Measurements from ENCODE around the gene HRH2.

Gene HRH2

DNA sequence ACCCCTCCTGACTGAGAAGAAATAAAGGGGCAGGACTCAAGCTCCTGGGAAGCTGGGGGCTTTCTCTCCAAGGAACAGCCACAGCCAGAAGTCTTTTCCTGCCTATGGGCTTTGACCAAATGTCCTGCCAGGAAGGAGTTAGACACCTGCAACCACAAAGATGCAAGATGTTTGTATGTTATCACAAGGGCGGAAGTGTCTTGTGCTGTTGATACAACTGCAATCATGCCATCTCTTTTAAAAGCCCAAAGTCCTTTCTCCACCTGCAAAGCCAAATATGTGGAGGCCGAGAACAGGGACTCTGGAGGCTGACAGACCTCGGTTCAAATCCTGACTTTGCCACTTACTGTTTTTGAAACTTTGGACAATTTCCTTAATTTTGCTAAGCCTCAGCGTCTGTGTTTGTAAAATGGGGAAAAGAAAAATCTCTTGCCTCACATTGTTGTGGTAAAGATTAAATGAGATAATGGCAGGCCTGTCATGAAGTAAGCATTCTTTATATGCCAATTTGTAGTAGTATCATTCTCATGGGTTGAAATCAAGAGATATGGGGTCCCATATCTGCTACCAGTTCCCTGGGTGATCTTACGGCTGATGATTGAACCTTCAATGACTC, 17.0 kb downstream of the HRH2 start:
- no peaks in the 10 kb centered on the region for H3K36me3 Mint-ChIP-seq
- H3K27ac Mint-ChIP-seq: no peak overlapping the region
- H3K4me1 Mint-ChIP-seq: no peaks in the 10 kb centered on the region
- ATAC-seq (ENCODE audit: low read depth): no peak
- peaks cover 9% of the 10 kb centered on the region for H3K27me3 Mint-ChIP-seq
- no peak for DNase-seq (ENCODE audit: low spot score in 2 of 2)
- H3K4me3 Mint-ChIP-seq: no peak overlapping the region
- H3K9me3 Mint-ChIP-seq: peaks cover 1% of the 10 kb centered on the region

GRCh38 chr5:175675873-175676272, 18.0 kb downstream of the HRH2 start:
- no peak overlapping the region for H3K27ac Mint-ChIP-seq
- no peaks in the 10 kb centered on the region for H3K36me3 Mint-ChIP-seq
- H3K4me1 Mint-ChIP-seq: no peaks in the 10 kb centered on the region
- DNase-seq (ENCODE audit: low spot score in 2 of 2) (no peak), ATAC-seq (ENCODE audit: low read depth) (no peak)
- no peak overlapping the region for H3K4me3 Mint-ChIP-seq
- H3K27me3 Mint-ChIP-seq: peaks cover 12% of the 10 kb centered on the region
- peaks cover 1% of the 10 kb centered on the region for H3K9me3 Mint-ChIP-seq

- Mint-ChIP-seq H3K4me1 (no peaks in the 10 kb centered on the region), H3K9me3 (peaks cover 1% of the 10 kb centered on the region), H3K27me3 (peaks cover 13% of the 10 kb centered on the region), H3K36me3 (no peaks in the 10 kb centered on the region), H3K4me3 (no peak overlapping the region), H3K27ac (no peak overlapping the region)
- ATAC-seq (ENCODE audit: low read depth) (no peak), DNase-seq (ENCODE audit: low spot score in 2 of 2) (no peak)
Measured at GRCh38 chr5:175677571-175677970, 19.7 kb downstream of the HRH2 start.

- Mint-ChIP-seq H3K4me3 (no peak overlapping the region), H3K27me3 (peaks cover 13% of the 10 kb centered on the region), H3K9me3 (peaks cover 1% of the 10 kb centered on the region), H3K4me1 (no peaks in the 10 kb centered on the region), H3K36me3 (no peaks in the 10 kb centered on the region), H3K27ac (no peak overlapping the region)
- DNase-seq (ENCODE audit: low spot score in 2 of 2) (no peak), ATAC-seq (ENCODE audit: low read depth) (no peak)
Measured at GRCh38 chr5:175678074-175678473, 20.2 kb downstream of the HRH2 start.

DNA sequence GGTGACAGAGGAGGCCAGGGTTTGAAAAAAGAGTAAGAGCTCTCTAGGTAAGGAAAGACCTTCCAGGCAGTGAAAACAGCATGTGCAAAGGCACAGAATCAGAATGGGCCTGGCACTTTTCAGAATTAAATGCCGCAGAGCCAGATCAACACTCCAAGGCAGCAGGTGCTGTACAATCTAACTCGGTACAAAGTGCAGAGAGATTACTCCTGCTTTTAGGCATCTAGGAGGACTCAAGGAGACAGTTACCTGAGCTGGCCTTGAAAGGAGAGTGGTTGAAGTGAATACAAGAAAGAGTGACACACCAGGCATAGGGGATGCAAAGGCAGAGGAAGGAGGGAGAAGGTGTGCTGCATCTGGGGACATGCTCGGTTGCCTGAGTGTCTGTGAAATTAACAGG, 21.5 kb downstream of the HRH2 start:
- H3K36me3 Mint-ChIP-seq: no peaks in the 10 kb centered on the region
- H3K9me3 Mint-ChIP-seq: peaks cover 1% of the 10 kb centered on the region
- H3K4me1 Mint-ChIP-seq: no peaks in the 10 kb centered on the region
- no peak overlapping the region for H3K27ac Mint-ChIP-seq
- H3K4me3 Mint-ChIP-seq: no peak overlapping the region
- no peak for ATAC-seq (ENCODE audit: low read depth)
- H3K27me3 Mint-ChIP-seq: peaks cover 13% of the 10 kb centered on the region
- no peak for DNase-seq (ENCODE audit: low spot score in 2 of 2)

GRCh38 chr5:175680020-175680419, 22.1 kb downstream of the HRH2 start:
- Mint-ChIP-seq H3K9me3 (peaks cover 1% of the 10 kb centered on the region), H3K4me1 (no peaks in the 10 kb centered on the region), H3K27me3 (peaks cover 13% of the 10 kb centered on the region)

GRCh38 chr5:175680463-175680862, 22.6 kb downstream of the HRH2 start:
- Mint-ChIP-seq H3K27ac (no peak overlapping the region), H3K36me3 (no peaks in the 10 kb centered on the region), H3K4me3 (no peak overlapping the region), H3K4me1 (no peaks in the 10 kb centered on the region), H3K9me3 (peaks cover 1% of the 10 kb centered on the region), H3K27me3 (peaks cover 13% of the 10 kb centered on the region)
- ATAC-seq (ENCODE audit: low read depth) (no peak), DNase-seq (ENCODE audit: low spot score in 2 of 2) (no peak)

More at GRCh38 chr5:175680020-175680419, 22.1 kb downstream of the HRH2 start:
- H3K36me3 Mint-ChIP-seq: no peaks in the 10 kb centered on the region
- DNase-seq (ENCODE audit: low spot score in 2 of 2) (no peak), ATAC-seq (ENCODE audit: low read depth) (no peak)
- no peak overlapping the region for H3K27ac Mint-ChIP-seq
- no peak overlapping the region for H3K4me3 Mint-ChIP-seq

GRCh38 chr5:175681045-175681967, 23.4 kb downstream of the HRH2 start:
- Mint-ChIP-seq H3K4me3 (no peak overlapping the region), H3K9me3 (peaks cover 1% of the 10 kb centered on the region), H3K4me1 (no peaks in the 10 kb centered on the region), H3K27me3 (peaks cover 13% of the 10 kb centered on the region), H3K36me3 (no peaks in the 10 kb centered on the region), H3K27ac (no peak overlapping the region)
- DNase-seq (ENCODE audit: low spot score in 2 of 2) (no peak), ATAC-seq (ENCODE audit: low read depth) (no peak)

DNA sequence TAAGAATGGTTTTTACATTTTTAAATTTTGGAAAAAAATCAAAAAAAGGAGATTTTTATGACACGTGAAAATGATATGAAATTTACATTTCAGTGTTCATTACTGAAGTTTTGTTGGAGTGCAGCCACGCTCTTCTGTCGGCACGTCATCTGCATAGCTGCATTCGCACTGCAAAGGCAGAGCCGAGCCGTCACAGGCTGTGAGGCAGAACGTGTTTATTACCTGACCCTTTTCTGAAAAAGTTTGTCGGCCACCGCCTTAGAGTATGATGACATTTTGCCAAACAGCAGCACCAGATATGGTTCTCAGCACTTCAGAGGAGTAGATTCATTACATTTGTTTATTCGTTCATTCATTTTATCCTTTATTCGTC, 24.1 kb downstream of the HRH2 start:
- H3K27ac Mint-ChIP-seq: no peak overlapping the region
- no peaks in the 10 kb centered on the region for H3K4me1 Mint-ChIP-seq
- H3K27me3 Mint-ChIP-seq: peaks cover 12% of the 10 kb centered on the region
- ATAC-seq (ENCODE audit: low read depth): no peak
- H3K36me3 Mint-ChIP-seq: no peaks in the 10 kb centered on the region
- DNase-seq (ENCODE audit: low spot score in 2 of 2): no peak
- H3K4me3 Mint-ChIP-seq: no peak overlapping the region
- H3K9me3 Mint-ChIP-seq: no peaks in the 10 kb centered on the region

- no peak overlapping the region for H3K4me3 Mint-ChIP-seq
- no peaks in the 10 kb centered on the region for H3K4me1 Mint-ChIP-seq
- no peaks in the 10 kb centered on the region for H3K36me3 Mint-ChIP-seq
- H3K27ac Mint-ChIP-seq: no peak overlapping the region
- peaks cover 12% of the 10 kb centered on the region for H3K27me3 Mint-ChIP-seq
- ATAC-seq (ENCODE audit: low read depth) (no peak), DNase-seq (ENCODE audit: low spot score in 2 of 2) (no peak)
- no peaks in the 10 kb centered on the region for H3K9me3 Mint-ChIP-seq
Measured at GRCh38 chr5:175682664-175683063, 24.8 kb downstream of the HRH2 start.

- H3K9me3 Mint-ChIP-seq: no peaks in the 10 kb centered on the region
- ATAC-seq (ENCODE audit: low read depth): no peak
- peaks cover 12% of the 10 kb centered on the region for H3K27me3 Mint-ChIP-seq
- no peak overlapping the region for H3K4me3 Mint-ChIP-seq
- no peaks in the 10 kb centered on the region for H3K36me3 Mint-ChIP-seq
- H3K4me1 Mint-ChIP-seq: no peaks in the 10 kb centered on the region
- no peak for DNase-seq (ENCODE audit: low spot score in 2 of 2)
- no peak overlapping the region for H3K27ac Mint-ChIP-seq
Measured at GRCh38 chr5:175683231-175683630, 25.4 kb downstream of the HRH2 start.

GRCh38 chr5:175683921-175684320, 26.1 kb downstream of the HRH2 start:
- Mint-ChIP-seq H3K36me3 (no peaks in the 10 kb centered on the region), H3K4me1 (no peaks in the 10 kb centered on the region), H3K27me3 (peaks cover 14% of the 10 kb centered on the region), H3K4me3 (no peak overlapping the region), H3K27ac (no peak overlapping the region), H3K9me3 (no peaks in the 10 kb centered on the region)
- ATAC-seq (ENCODE audit: low read depth) (no peak), DNase-seq (ENCODE audit: low spot score in 2 of 2) (no peak)

DNA sequence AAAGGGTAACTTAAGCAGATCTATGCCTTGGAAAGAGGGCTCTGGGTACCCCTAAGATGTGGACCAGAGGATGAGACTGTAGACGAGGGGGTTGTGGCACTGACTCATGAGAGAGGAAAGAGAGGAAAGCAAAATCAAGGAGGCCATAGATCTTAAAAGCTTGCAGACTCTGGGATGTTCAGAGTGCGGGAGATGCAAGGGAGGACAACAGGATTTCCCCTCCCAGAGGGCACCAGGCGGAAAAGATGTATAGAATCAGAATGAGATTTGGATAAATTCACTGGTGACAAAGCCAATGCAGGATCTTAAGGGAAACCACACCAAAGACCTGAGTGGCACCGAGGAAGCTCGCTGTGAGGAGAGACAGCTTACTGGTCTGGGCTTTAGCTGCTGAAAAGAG, 27.1 kb downstream of the HRH2 start:
- Mint-ChIP-seq H3K4me1 (no peaks in the 10 kb centered on the region), H3K27ac (no peak overlapping the region), H3K9me3 (no peaks in the 10 kb centered on the region), H3K36me3 (no peaks in the 10 kb centered on the region), H3K4me3 (no peak overlapping the region), H3K27me3 (peaks cover 14% of the 10 kb centered on the region)
- ATAC-seq (ENCODE audit: low read depth) (no peak), DNase-seq (ENCODE audit: low spot score in 2 of 2) (no peak)

- no peaks in the 10 kb centered on the region for H3K9me3 Mint-ChIP-seq
- ATAC-seq (ENCODE audit: low read depth) (no peak), DNase-seq (ENCODE audit: low spot score in 2 of 2) (no peak)
- H3K36me3 Mint-ChIP-seq: no peaks in the 10 kb centered on the region
- H3K4me1 Mint-ChIP-seq: no peaks in the 10 kb centered on the region
- peaks cover 16% of the 10 kb centered on the region for H3K27me3 Mint-ChIP-seq
- H3K27ac Mint-ChIP-seq: no peak overlapping the region
- no peak overlapping the region for H3K4me3 Mint-ChIP-seq
Measured at GRCh38 chr5:175685701-175686350, 28.0 kb downstream of the HRH2 start.

Data from memory B cell (primary cell).